Measurements from ENCODE around the gene KCNMA1.

KCNMA1 gene

GRCh38 chr10:77296534-77297392 is 340.8 kb downstream of the KCNMA1 start:
- no peak for TF ChIP-seq CTCF (IDR thresholded peaks at IDR 0.05)
- Histone ChIP-seq H3K27ac (no peak overlapping the region), H3K4me1 (ENCODE audit: control insufficient read depth in 1 of 2, insufficient read depth in 1 of 2, low read depth in 1 of 2, low read length in 1 of 2) (no peaks in the 10 kb centered on the region), H3K4me3 (ENCODE audit: low read depth in 1 of 2, low read length in 1 of 2) (no peak overlapping the region), H3K36me3 (no peaks in the 10 kb centered on the region), H3K27me3 (peaks cover 28% of the 10 kb centered on the region), H3K9me3 (no peaks in the 10 kb centered on the region)

GRCh38 chr10:77293773-77294172 is 343.8 kb downstream of the KCNMA1 start:
- H3K27ac ChIP-seq, result no peak overlapping the region
- no peak for TF ChIP-seq CTCF (IDR thresholded peaks at IDR 0.05)
- no peak overlapping the region for H3K4me3 ChIP-seq (ENCODE audit: low read depth in 1 of 2, low read length in 1 of 2)
- H3K9me3 ChIP-seq, result no peaks in the 10 kb centered on the region
- H3K27me3 ChIP-seq, result peaks cover 31% of the 10 kb centered on the region
- no peaks in the 10 kb centered on the region for H3K36me3 ChIP-seq
- no peaks in the 10 kb centered on the region for H3K4me1 ChIP-seq (ENCODE audit: control insufficient read depth in 1 of 2, insufficient read depth in 1 of 2, low read depth in 1 of 2, low read length in 1 of 2)

GRCh38 chr10:77293347-77293746 is 344.3 kb downstream of the KCNMA1 start:
- H3K36me3 ChIP-seq, result no peaks in the 10 kb centered on the region
- no peaks in the 10 kb centered on the region for H3K9me3 ChIP-seq
- H3K4me3 ChIP-seq (ENCODE audit: low read depth in 1 of 2, low read length in 1 of 2), result no peak overlapping the region
- H3K27me3 ChIP-seq, result peaks cover 27% of the 10 kb centered on the region
- no peak overlapping the region for H3K27ac ChIP-seq
- H3K4me1 ChIP-seq (ENCODE audit: control insufficient read depth in 1 of 2, insufficient read depth in 1 of 2, low read depth in 1 of 2, low read length in 1 of 2), result no peaks in the 10 kb centered on the region
- no peak for TF ChIP-seq CTCF (IDR thresholded peaks at IDR 0.05)

GRCh38 chr10:77291596-77292505 is 345.8 kb downstream of the KCNMA1 start:
- Histone ChIP-seq H3K36me3 (no peaks in the 10 kb centered on the region), H3K4me3 (ENCODE audit: low read depth in 1 of 2, low read length in 1 of 2) (no peak overlapping the region), H3K9me3 (no peaks in the 10 kb centered on the region), H3K4me1 (ENCODE audit: control insufficient read depth in 1 of 2, insufficient read depth in 1 of 2, low read depth in 1 of 2, low read length in 1 of 2) (no peaks in the 10 kb centered on the region), H3K27ac (no peak overlapping the region), H3K27me3 (peaks cover 32% of the 10 kb centered on the region)
- no peak for TF ChIP-seq CTCF (IDR thresholded peaks at IDR 0.05)

- Histone ChIP-seq H3K36me3 (no peaks in the 10 kb centered on the region), H3K4me1 (ENCODE audit: control insufficient read depth in 1 of 2, insufficient read depth in 1 of 2, low read depth in 1 of 2, low read length in 1 of 2) (no peaks in the 10 kb centered on the region), H3K4me3 (ENCODE audit: low read depth in 1 of 2, low read length in 1 of 2) (no peak overlapping the region), H3K27me3 (peaks cover 34% of the 10 kb centered on the region), H3K9me3 (no peaks in the 10 kb centered on the region), H3K27ac (no peak overlapping the region)
- TF ChIP-seq CTCF (IDR thresholded peaks at IDR 0.05), result no peak
Measured at GRCh38 chr10:77290528-77291155, 347.0 kb downstream of the KCNMA1 start.
